ENCODE results near the gene EXOSC9.

GRCh38 chr4:121819216-121819965 lies 18.3 kb downstream of the EXOSC9 start:
- TF ChIP-seq POLR2A (IDR thresholded peaks at IDR 0.05; ENCODE audit: low read depth) = no peak
- no peak for TF ChIP-seq POLR2AphosphoS5 (IDR thresholded peaks at IDR 0.05)

Data from esophagus muscularis mucosa (tissue), 2 donors.